Bronchial epithelial cell (primary cell): ENCODE measurements around the gene NFAT5. TPM values are rescaled to one million over a fixed set of nuclear protein-coding genes. Genes with fewer than 3 reads are reported as not detected.
"Not testable (repeated sequence)": the region's sequence is repeated elsewhere in the genome, so short reads cannot be mapped to it uniquely, and the experiment has no call there.

Source experiments
- DNase-seq: peaks from one replicate; pipeline ENCODE4 v3.0.0-alpha.2; 2010; ENCODE audit warnings: low read depth
- FAIRE-seq: peaks from 2 replicates; lab custom pipeline; 2011; peaks lifted over from hg19 to GRCh38; lab: Jason Lieb, UNC
- H3K27me3 ChIP-seq: 2 replicates; pipeline ENCODE4 v1.5.1; 2011; ENCODE audit warnings: low read length; ENCODE audit not compliant: control insufficient read depth, insufficient read depth
- H3K36me3 ChIP-seq: 2 replicates; pipeline ENCODE4 v1.5.1; 2011; ENCODE audit warnings: low read length; ENCODE audit not compliant: control insufficient read depth, insufficient read depth
- H3K4me3 ChIP-seq: 2 replicates; pipeline ENCODE4 v1.5.1; 2011; ENCODE audit warnings: mild to moderate bottlenecking, low read depth, low read length, control low read depth
- total RNA-seq: library from RNA; depleted of rRNA; stranded (reverse); fragments of >200 nt; gene quantifications from 2 replicates; pipeline ENCODE4 v1.2.1, GENCODE V29; 2014
- TF ChIP-seq, protein P1 (sequence below): IDR thresholded peaks from 2 replicates; pipeline ENCODE4 v1.5.1; 2011; ENCODE audit warnings: mild to moderate bottlenecking, moderate library complexity, low read length, control low read depth, inconsistent platforms; ENCODE audit not compliant: insufficient read depth, severe bottlenecking

The NFAT5 gene
- total RNA-seq, 1 donor from 2014 or later = 11.1 TPM

DNA sequence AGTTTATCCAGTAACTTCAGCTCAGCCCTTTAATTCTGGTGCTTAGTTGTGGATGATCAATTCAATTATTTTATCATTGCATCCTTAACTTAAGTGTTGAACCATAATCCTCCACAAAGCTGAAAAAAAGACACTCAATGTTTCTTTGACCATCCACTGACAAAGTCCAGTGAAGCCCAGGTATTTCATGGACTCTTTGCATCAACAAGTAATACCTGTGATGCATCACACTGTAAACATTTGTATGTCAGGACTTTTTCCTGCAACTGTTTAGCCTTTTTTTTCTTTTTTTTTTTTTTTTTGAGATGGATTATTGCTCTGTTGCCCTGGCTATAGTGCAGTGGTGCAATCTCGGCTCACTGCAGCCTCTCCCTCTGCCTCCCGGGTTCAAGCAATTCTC, 6.6 kb upstream of the NFAT5 start:
- DNase-seq (peak; percentile 21), FAIRE-seq (no peak)
- Histone ChIP-seq H3K36me3 (no peaks in the 10 kb centered on the region), H3K4me3 (no peak overlapping the region), H3K27me3 (no peaks in the 10 kb centered on the region)
- TF ChIP-seq, protein P1, sequence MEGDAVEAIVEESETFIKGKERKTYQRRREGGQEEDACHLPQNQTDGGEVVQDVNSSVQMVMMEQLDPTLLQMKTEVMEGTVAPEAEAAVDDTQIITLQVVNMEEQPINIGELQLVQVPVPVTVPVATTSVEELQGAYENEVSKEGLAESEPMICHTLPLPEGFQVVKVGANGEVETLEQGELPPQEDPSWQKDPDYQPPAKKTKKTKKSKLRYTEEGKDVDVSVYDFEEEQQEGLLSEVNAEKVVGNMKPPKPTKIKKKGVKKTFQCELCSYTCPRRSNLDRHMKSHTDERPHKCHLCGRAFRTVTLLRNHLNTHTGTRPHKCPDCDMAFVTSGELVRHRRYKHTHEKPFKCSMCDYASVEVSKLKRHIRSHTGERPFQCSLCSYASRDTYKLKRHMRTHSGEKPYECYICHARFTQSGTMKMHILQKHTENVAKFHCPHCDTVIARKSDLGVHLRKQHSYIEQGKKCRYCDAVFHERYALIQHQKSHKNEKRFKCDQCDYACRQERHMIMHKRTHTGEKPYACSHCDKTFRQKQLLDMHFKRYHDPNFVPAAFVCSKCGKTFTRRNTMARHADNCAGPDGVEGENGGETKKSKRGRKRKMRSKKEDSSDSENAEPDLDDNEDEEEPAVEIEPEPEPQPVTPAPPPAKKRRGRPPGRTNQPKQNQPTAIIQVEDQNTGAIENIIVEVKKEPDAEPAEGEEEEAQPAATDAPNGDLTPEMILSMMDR = no peak

DNA sequence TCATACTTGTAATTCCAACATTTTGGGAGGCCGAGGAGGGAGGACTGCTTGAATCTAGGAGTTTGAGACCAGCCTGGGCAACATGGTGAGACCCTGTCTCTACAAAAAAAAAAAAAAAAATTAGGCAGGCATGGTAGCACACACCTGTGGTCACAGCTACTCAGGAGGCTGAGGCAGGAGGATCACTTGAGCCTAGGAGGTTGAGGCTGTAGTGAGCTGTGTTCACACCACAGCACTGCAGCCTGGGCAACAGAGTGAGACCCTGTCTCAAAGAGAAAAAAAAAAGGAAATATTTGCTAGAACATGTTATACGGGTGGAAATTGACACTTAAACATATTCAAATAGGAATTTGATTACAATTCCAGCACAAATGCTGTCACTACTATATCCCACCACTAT, 4.4 kb upstream of the NFAT5 start:
- not testable (repeated sequence) for FAIRE-seq, H3K27me3 ChIP-seq, H3K36me3 ChIP-seq, DNase-seq, H3K4me3 ChIP-seq

DNA sequence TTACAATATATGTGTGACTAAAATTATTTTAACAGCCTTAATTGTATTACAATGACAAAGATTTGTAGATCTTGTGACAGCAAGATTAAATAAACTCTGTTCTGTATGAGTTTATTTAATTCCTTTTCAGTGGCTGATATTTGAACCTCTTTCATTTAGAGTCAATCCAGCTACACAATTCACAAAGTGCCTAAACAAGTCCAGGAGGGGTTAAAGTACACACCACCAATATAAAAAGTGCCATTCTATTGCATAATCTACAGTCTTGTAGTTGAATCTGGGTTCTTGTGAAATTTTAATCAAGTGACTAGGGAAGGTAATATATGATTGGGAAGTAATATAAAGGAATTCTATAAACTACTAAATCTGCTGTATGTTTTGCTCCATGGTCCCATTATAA, 3.9 kb upstream of the NFAT5 start:
- TF ChIP-seq, protein P1 = no peak
- DNase-seq (no peak), FAIRE-seq (no peak)
- no peaks in the 10 kb centered on the region for H3K27me3 ChIP-seq
- H3K36me3 ChIP-seq = no peaks in the 10 kb centered on the region
- no peak overlapping the region for H3K4me3 ChIP-seq

DNA sequence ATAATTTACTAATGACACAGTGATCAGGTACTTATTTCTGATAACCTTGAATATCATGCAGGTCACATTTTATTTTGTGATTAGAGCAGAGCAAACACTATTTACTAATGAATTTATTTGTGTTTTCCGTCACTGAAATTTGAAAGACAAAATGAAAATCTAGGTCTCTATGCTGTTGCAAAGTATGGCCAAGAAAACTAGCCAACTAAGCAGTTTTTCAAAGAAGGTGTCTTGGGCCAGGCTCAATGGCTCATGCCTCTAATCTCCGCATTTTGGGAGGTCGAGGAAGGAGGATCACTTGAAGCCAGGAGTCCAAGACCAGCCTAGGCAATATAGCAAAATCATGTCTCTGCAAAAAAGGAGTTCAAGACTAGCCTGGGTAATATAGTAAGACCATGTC, 3.0 kb upstream of the NFAT5 start:
- TF ChIP-seq, protein P1 = no peak
- Histone ChIP-seq H3K4me3 (no peak overlapping the region), H3K27me3 (no peaks in the 10 kb centered on the region), H3K36me3 (no peaks in the 10 kb centered on the region)
- DNase-seq = no peak
- no peak for FAIRE-seq

DNA sequence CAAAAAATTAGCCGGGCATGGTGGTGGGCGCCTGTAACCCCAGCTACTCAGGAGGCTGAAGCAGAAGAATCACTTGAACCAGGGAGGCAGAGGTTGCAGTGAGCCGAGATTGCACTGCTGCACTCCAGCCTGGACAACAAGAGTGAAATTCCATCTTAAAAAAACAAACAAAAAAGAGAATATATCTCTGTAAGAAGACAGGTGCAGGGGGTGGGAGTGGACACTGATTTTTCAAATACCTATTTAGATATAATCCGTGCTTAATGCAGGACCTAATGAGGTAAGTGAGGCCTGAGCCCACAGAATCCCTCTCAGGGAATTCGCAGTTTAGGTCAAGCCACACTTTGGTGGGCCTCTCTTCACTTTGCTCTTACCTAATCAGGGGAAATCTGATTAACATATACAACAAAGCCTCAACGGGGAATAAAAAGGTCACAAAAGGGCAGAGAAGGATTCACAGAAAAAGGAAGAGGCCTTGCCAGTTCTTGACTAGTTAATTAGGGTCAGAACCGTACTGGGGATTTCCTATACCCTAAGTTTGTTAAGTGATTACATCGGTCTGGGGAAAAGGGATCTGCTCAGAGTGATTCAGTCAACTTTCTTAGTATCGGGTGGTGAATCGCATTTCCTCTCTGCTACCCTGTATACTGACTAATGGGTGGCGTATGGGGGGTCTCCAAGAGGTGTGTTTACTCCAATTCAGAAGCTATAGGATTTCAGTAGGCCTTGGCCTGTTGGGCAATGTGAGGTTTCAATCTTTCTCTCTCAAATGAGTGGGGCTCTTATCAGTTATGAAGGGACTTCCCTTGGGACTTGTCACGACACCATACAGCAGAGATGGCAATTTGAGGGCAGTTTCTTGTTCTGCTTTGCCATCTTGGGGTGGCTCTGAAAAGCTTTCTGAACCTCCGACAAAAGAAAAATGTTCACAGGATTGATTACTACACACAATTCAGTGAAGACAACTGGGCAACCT, 1.9 kb upstream of the NFAT5 start:
- Histone ChIP-seq H3K27me3 (no peaks in the 10 kb centered on the region), H3K4me3 (peak overlapping the region; percentile 89), H3K36me3 (no peaks in the 10 kb centered on the region)
- DNase-seq (peak; percentile 84), FAIRE-seq (no peak)
- TF ChIP-seq, protein P1 = no peak

DNA sequence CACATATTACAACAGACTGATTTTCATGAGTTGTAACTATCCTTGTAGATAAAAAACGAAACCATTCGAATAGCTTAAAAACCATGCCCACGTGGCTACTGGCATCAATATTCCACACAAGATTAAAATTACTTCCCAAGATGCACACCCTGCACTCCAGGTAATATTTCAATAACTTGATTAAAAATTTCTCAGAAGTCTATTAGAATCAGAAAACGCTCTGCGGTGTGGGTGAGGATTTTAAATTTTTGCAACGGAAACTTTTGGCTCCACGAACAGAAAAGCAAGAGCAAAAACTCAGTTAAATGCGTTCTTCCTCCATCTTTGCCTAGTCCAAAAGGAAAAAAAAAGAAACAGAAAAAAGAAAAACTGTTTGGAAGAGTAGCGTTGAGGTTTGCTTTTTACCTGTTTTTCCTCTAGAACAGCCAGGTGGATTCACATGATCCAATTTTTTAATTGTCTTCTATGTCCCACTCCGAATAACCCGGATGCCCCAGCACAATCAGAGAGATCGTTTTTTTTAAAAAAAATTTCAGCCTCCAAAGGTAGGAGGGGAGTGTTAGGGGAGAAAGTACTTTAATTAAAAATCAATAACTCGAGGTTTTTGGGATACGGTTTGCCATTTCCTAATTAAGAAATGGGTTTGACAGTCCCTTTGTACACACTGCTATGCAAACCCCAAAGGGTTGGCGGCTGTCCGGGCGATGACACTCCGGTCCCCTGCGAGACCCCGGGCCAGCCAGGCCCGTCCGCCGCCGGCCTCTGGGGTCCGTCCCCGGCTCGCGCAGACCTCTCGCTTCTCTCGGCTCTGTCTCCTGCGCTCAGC, 708 bp upstream of the NFAT5 start:
- Histone ChIP-seq H3K4me3 (peak overlapping the region; percentile 89), H3K27me3 (no peaks in the 10 kb centered on the region), H3K36me3 (no peaks in the 10 kb centered on the region)
- TF ChIP-seq, protein P1 = no peak
- no peak for FAIRE-seq
- DNase-seq = peak; percentile 24
